Kidney (tissue), 14 donors: ENCODE data around the gene ATP6V1B1. TPM values are rescaled to one million over a fixed set of nuclear protein-coding genes. Genes with fewer than 3 reads are reported as not detected.

Experiments used
- DNase-seq, 5 donors: peaks; one replicate each; pipeline ENCODE4 v3.0.0-alpha.2; 2013 to 2020
- FAIRE-seq: peaks from 2 replicates; lab custom pipeline; 2012; peaks lifted over from hg19 to GRCh38; lab: Jason Lieb, UNC
- H3K27ac ChIP-seq, 2 donors: one replicate each; pipeline ENCODE4 v1.7.0; 2013; ENCODE audit warnings: low read depth in 2 of 2, low read length in 2 of 2, inconsistent platforms in 1 of 2
- H3K27me3 ChIP-seq: one replicate; pipeline ENCODE4 v1.7.1; 2013; ENCODE audit warnings: low read length, inconsistent platforms; ENCODE audit not compliant: control insufficient read depth, insufficient read depth
- H3K36me3 ChIP-seq, 3 donors: one replicate each; pipeline versions ENCODE4 v1.7.0 to v1.7.1; 2013; ENCODE audit warnings: low read length in 3 of 3, control low read depth in 1 of 3, inconsistent platforms in 1 of 3; ENCODE audit not compliant: insufficient read depth in 3 of 3, control insufficient read depth in 2 of 3
- H3K4me1 ChIP-seq, 3 donors: one replicate each; pipeline versions ENCODE4 v1.7.0 to v1.7.1; 2013; ENCODE audit warnings: low read length in 3 of 3, inconsistent platforms in 1 of 3, low read depth in 1 of 3; ENCODE audit not compliant: control insufficient read depth in 2 of 3, insufficient read depth in 2 of 3
- H3K4me3 ChIP-seq, 3 donors: one replicate each; pipeline versions ENCODE4 v1.7.0 to v1.8.1; 2013; ENCODE audit warnings: low read length in 3 of 3, control low read depth in 1 of 3, inconsistent platforms in 1 of 3
- H3K9ac ChIP-seq, 3 donors: one replicate each; pipeline versions ENCODE4 v1.7.0 to v1.7.1; 2013; ENCODE audit warnings: low read length in 3 of 3, control low read depth in 1 of 3, inconsistent platforms in 1 of 3
- H3K9me3 ChIP-seq, 3 donors: one replicate each; pipeline versions ENCODE4 v1.7.0 to v1.7.1; 2013; ENCODE audit warnings: low read length in 3 of 3, control low read depth in 1 of 3, inconsistent platforms in 1 of 3; ENCODE audit not compliant: control insufficient read depth in 2 of 3, insufficient read depth in 1 of 3
- intact Hi-C: fragments of 100-400 bp; cut with DNase I; formaldehyde crosslinking; loops from one replicate; pipeline ENCODE4 v1.11.1; 2022
- polyA plus RNA-seq: library from polyadenylated mRNA; stranded (reverse); fragments of 350-450 nt; fragmentation: Illumina TruSeq; extraction: RNeasy Lipid Tissue Mini Kit (QIAGEN cat#74804); gene quantifications from one replicate; pipeline ENCODE4 v1.2.3, GENCODE V29; 2014; ENCODE audit warnings: low read depth, low replicate concordance; ENCODE audit not compliant: insufficient read depth
- total RNA-seq: library from RNA; stranded (reverse); fragmentation: NEBNext Ultra II Directional; extraction: Animal tissue kit (Norgen Biotek cat#: 25700); gene quantifications from one replicate; pipeline ENCODE4 v1.2.1, GENCODE V29; 2021
- TF ChIP-seq, protein P1 (sequence below): IDR thresholded peaks from 3 replicates; pipeline ENCODE4 v1.5.1; 2012; ENCODE audit warnings: mild to moderate bottlenecking, moderate library complexity, borderline replicate concordance; ENCODE audit not compliant: insufficient read depth; ENCODE audit errors: extremely low read depth
- donor health status: control.
- donor health status: control.
- donor health status: control.
- donor health status: control.
- donor health status: control.
- donor health status: DM: yes; HTN: yes; CAD: no.
- donor health status: Normal renal cell carcinoma (clear cell type).

ATP6V1B1 gene
- total and polyA plus RNA-seq, 2 donors from 2014 or later, result 37.9 to 400 TPM

DNA sequence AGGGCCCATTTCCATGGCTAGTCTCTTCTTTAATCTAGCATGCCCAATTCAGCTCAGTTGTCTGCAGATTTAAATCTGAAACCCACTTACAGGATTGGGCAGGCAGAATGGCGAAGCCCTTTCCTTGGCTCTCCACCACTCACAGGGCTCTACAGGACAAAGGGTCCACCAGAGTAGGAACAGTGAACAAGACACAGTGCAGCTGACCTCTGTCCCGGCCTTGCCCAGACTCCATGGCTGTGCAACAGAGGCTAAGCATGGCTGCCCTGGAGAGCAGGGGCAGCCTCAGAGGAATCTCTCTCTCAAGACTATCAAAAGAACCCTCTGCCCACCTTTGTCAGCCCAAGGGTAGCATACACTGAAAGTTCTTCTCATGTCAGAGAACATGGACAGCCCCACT is 9.7 kb upstream of the ATP6V1B1 start:
- FAIRE-seq (no peak), DNase-seq (peak in 1 of 5 donors; percentile 23)
- Histone ChIP-seq H3K27ac (no peak overlapping the region), H3K4me3 (no peak overlapping the region), H3K9me3 (no peaks in the 10 kb centered on the region), H3K27me3 (no peaks in the 10 kb centered on the region), H3K36me3 (no peaks in the 10 kb centered on the region), H3K4me1 (peaks cover 0 to 3% (median 0%) of the 10 kb centered on the region in 3 donors), H3K9ac (no peak overlapping the region)
- intact Hi-C loops, result no loop called here
- TF ChIP-seq, protein P1, sequence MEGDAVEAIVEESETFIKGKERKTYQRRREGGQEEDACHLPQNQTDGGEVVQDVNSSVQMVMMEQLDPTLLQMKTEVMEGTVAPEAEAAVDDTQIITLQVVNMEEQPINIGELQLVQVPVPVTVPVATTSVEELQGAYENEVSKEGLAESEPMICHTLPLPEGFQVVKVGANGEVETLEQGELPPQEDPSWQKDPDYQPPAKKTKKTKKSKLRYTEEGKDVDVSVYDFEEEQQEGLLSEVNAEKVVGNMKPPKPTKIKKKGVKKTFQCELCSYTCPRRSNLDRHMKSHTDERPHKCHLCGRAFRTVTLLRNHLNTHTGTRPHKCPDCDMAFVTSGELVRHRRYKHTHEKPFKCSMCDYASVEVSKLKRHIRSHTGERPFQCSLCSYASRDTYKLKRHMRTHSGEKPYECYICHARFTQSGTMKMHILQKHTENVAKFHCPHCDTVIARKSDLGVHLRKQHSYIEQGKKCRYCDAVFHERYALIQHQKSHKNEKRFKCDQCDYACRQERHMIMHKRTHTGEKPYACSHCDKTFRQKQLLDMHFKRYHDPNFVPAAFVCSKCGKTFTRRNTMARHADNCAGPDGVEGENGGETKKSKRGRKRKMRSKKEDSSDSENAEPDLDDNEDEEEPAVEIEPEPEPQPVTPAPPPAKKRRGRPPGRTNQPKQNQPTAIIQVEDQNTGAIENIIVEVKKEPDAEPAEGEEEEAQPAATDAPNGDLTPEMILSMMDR, result no peak

DNA sequence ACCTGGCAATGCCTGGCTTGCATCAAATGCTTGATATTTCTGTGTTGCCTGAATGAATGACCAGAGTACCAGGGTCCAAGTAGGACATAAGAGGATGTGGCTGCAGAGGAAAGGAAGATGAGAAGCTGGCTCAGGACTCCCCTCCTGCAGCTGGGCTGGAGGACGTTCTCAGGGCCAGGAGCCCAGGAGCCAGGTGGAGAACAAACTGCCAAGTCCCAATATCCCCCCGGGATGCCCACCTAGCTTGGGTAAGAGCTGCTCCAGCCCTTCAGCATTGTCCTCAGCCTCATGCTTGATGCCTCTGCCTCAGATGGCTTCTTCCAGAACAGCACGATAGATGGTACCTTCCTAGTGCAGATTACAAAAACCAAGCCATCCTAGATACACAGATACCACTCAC is 8.6 kb upstream of the ATP6V1B1 start:
- TF ChIP-seq, protein P1, result no peak
- Histone ChIP-seq H3K27ac (no peak overlapping the region), H3K36me3 (no peaks in the 10 kb centered on the region), H3K9me3 (no peaks in the 10 kb centered on the region), H3K9ac (no peak overlapping the region), H3K4me3 (no peak overlapping the region), H3K27me3 (no peaks in the 10 kb centered on the region), H3K4me1 (peaks cover 0 to under 1% (median 0%) of the 10 kb centered on the region in 3 donors)
- intact Hi-C loops, result no loop called here
- FAIRE-seq (no peak), DNase-seq (no peak)

DNA sequence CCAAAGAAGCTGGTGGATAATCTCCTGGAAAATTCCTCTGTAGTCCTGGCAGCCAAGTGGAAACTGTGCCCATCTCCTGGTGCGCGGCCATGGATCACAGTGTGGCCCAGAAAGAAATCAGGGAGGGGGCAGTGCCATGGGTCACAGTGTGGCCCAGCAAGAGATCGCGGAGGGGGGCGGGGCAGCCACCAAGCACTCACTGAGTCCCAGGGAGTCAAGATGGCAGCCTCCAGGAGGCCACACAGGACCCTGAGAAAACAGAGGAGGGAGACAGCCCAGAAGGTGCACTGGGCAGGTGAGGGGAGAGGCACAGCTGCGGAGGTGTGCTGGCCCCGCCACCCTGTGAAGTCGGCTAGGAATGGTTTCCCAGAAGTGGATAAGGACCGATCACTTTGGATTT is 8.1 kb upstream of the ATP6V1B1 start:
- H3K4me1 ChIP-seq, result no peaks in the 10 kb centered on the region
- no peaks in the 10 kb centered on the region for H3K36me3 ChIP-seq
- no peak overlapping the region for H3K4me3 ChIP-seq
- FAIRE-seq, result no peak
- H3K27me3 ChIP-seq, result no peaks in the 10 kb centered on the region
- intact Hi-C loops, result no loop called here
- H3K27ac ChIP-seq, result no peak overlapping the region
- no peaks in the 10 kb centered on the region for H3K9me3 ChIP-seq
- H3K9ac ChIP-seq, result no peak overlapping the region
- TF ChIP-seq, protein P1, result no peak
- no peak for DNase-seq

DNA sequence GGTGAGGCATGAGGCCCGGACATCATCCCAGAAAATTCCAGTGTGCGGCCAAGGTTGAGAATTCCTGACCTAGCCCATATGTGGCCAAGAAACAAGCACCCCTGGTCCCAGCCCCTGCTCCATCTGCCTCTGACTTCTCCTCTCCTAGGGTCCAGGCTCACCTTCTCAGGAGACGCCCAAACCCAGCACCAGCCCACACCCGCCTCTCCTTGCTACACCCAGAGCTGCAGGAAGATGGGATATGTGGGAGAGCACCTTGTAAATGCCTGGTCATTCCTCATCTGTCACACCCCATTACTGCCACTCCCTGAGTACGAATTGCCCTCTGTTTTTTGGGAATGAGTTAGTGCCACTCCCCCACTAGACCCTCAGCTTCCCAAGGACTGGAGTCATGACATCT is 7.3 kb upstream of the ATP6V1B1 start:
- Histone ChIP-seq H3K9me3 (no peaks in the 10 kb centered on the region), H3K4me1 (no peaks in the 10 kb centered on the region), H3K9ac (no peak overlapping the region), H3K36me3 (no peaks in the 10 kb centered on the region), H3K4me3 (no peak overlapping the region), H3K27me3 (peaks cover 2% of the 10 kb centered on the region), H3K27ac (no peak overlapping the region)
- DNase-seq (no peak), FAIRE-seq (no peak)
- TF ChIP-seq, protein P1, result no peak
- intact Hi-C loops, result no loop called here
